Neural progenitor cell (in vitro differentiated cells): ENCODE data around the gene ZNF324B.

Experiments
- CTCF ChIP-seq: fragments of 200-600 bp; sonication (generic); IDR thresholded peaks from 2 replicates; pipeline ENCODE4 v1.5.1; 2017; ENCODE audit warnings: antibody characterized with exemption, mild to moderate bottlenecking
- EZH2 ChIP-seq: fragments of 200-600 bp; sonication (generic); IDR thresholded peaks from 2 replicates; pipeline ENCODE4 v1.6.1; 2017; ENCODE audit warnings: antibody characterized with exemption, mild to moderate bottlenecking, moderate library complexity
- EZH2phosphoT487 ChIP-seq: fragments of 200-600 bp; sonication (generic); IDR thresholded peaks from 2 replicates; pipeline ENCODE4 v1.6.1; 2017; ENCODE audit warnings: antibody characterized with exemption

DNA sequence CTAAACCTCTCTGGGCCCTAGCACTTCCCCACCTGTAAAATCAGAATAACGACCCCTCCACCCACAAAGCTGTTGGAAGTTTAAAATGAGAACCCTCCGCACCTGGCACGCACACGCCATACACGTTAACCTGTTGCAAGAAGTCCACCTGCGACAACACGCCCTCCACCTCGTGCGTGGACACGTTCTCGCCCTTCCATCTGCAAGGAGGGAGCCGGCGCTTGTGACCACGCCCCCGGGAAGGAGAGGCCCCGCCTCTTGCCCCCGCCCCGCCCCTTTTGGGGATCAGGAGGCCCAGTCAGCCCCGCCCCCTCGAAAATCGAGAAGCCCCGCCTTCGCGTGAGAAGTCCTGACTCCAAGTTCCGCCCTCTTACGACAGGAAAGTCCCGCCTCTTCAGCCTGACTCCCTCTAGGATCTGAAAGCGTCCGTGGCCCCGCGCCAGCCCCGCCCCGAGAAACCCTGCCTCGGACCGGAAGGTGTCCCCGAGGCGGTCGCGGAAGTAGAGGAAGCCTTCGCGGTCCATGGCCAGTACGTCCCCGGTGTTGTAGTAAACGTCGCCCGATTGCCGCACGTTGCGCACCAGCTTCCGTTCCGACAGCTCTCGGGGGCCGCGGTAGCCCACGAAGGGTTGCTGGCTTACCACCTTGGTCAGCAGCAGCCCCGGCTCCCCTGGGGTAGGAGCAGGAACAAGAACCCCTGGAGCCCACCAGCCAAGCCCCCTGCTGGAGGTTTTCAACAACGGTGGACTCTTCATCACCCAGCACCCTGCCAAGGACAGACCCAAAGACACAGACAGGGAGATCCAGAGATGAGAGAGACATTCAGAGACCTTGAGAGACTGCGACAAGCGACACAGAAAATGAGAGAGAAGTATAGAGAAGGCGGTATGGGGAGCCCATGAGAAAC, 47.9 kb downstream of the ZNF324B start:
- TF ChIP-seq EZH2phosphoT487 (no peak), CTCF (peak; percentile 50), EZH2 (peak; percentile 13)
